ENCODE results near the gene ST8SIA1.
"Not testable (repeated sequence)": the region's sequence is repeated elsewhere in the genome, so short reads cannot be mapped to it uniquely, and the experiment has no call there.

The ST8SIA1 gene

DNA sequence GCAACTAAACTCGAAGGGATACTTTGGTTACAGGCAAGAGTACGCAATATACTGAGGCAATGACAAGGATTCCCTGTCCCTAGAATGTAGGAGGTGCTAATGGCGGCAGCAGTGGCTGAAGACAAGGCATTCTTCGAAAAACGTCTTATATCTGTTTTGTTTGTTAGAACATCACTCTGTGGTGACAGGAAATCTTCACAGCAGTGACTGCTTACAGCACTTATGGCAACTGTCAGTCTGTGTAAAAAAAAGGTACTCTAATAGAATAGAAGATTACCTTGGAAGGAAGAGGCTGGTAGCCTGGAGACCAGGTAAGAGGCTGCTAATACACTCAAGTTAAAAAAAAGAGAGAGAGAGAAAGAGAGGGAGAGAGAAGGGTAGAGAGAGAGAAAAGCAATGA lies 131.7 kb downstream of the ST8SIA1 start:
- FAIRE-seq = no peak
- DNase-seq (ENCODE audit: extremely low spot score, insufficient read length, low read depth) = no peak

DNA sequence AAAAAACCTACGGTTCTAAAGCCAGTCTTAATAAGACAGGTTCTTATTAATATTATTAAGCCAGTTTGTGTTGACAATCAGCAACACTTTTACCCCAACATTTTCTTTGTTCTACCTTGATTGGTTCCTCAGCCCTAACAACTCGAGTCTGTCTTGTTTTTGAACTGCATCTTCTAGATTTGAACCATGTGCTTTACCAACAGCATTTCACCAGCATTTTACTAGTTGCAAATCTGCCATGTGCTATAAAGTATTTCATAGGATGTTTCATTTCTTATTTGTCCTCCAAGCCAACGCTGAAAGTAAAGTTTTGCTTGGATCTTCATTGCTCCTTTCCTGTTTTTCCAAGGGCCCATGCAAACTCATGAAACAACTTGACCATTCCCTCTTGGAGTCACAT lies 133.4 kb downstream of the ST8SIA1 start:
- no peak for DNase-seq (ENCODE audit: extremely low spot score, insufficient read length, low read depth)
- FAIRE-seq = no peak

DNA sequence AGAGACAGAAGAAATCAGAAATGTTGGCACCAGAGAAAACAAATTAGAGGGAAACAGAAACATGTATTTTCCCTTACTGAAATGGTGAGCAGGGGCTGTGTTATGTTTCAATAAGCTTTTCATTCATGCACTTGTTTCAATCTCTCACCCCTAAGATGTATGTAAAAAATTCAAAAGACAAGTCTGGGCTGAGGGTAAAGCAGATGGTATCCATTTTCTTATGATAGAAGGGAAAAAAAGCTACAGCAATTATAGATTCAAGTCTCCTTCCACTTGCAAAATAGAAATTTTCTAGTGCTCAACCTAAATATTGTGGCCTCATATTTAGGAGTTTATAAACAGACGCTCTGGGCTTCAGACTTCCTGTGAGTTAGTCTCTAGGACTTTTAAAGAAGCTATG lies 138.3 kb downstream of the ST8SIA1 start:
- FAIRE-seq (no peak), DNase-seq (ENCODE audit: extremely low spot score, insufficient read length, low read depth) (no peak)

DNA sequence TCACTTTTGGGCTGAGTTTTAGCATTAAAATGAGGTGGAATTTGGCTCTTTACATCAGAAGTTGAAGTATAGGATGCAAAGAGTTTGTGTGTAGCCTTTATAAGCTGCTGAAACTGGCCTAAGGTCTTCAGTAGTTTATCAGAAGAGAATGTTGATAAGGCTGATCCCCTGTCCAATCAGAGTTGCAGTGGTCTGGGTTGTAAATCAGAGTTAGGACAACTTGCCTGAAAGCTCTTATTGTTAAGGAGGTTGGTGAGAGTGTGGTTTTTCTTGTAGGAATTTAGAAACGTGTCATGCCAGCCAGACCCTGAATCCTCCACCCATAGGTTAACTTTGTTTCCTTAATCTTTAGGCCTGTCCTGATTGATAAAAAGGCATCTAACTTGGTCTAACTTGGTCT lies 143.5 kb downstream of the ST8SIA1 start:
- FAIRE-seq (no peak), DNase-seq (ENCODE audit: extremely low spot score, insufficient read length, low read depth) (no peak)

DNA sequence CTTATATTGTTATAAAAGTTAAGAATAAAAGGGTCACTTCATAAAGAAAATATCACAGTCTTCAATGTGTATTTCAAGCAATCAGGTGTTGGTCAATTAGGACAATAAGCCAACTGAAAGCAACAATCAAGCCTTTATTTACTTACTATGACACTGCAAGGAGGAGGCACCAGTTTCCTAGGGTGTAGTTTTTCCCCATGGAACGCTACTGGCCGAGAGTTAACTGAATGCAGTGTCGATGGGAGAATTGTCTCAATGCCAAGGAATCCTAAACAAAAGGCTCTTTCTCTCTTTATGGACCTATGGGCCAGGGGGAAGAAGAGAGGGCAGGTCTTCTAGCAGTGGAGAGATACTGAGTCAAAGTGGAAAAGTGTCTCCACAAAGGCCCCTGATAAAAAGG lies 146.1 kb downstream of the ST8SIA1 start:
- DNase-seq (ENCODE audit: extremely low spot score, insufficient read length, low read depth) = no peak
- FAIRE-seq = no peak

DNA sequence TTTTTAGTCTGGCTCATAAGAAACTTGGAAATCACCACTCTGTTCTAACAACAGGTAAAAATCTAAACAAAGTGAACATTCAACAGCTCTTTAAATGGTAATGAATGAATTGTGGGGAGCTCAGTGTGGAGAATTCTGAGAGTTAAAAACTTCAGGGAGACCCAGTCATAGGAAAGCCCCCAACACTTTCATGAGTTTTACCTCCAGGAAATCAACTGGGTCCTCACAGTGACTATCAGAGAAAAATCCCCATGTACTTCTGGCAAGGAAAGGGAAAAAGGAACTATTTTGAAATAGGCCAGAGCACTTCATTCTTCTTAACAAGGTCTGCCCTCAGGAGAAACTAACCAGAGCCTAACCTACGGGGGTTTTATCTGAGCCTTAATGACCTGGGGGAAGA lies 153.8 kb downstream of the ST8SIA1 start:
- FAIRE-seq (no peak), DNase-seq (ENCODE audit: extremely low spot score, insufficient read length, low read depth) (no peak)

DNA sequence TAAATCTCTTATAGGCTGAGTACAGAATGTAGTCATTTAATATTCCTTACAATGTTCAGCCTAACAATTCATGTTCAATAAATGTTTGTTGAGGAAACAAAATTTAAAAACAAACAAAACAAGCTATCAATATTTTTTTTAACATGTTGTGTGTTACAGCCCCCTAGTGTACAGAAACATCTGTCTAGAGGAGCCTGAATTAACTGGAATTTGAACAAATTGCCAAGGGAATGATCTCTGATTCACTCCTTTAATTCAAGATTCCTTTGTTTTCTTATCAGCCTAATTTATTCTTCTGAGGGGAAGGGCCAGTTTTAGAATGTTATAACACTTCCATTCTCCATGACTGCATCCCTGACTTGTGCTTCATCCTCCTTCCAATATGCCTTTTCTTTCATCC lies 161.3 kb downstream of the ST8SIA1 start:
- FAIRE-seq = no peak
- no peak for DNase-seq (ENCODE audit: extremely low spot score, insufficient read length, low read depth)

DNA sequence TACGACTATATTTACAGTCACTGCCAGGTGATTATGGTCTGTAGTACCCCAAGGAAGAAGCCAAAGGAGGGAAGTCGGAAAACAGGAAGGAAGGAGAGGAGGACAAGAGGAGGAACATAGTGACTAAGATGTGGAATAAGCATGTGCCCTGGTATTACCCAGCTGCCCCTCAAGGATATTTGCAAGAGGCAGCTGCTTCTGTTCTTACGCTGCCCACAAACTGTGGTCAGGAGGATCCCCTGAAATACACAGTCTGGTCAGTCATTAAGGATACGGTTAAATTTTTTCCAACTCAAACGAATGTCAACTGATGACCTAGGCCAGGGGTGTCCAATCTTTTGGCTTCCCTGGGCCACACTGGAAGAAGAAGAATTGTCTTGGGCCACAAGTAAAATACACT lies 162.0 kb downstream of the ST8SIA1 start:
- no peak for DNase-seq (ENCODE audit: extremely low spot score, insufficient read length, low read depth)
- no peak for FAIRE-seq

DNA sequence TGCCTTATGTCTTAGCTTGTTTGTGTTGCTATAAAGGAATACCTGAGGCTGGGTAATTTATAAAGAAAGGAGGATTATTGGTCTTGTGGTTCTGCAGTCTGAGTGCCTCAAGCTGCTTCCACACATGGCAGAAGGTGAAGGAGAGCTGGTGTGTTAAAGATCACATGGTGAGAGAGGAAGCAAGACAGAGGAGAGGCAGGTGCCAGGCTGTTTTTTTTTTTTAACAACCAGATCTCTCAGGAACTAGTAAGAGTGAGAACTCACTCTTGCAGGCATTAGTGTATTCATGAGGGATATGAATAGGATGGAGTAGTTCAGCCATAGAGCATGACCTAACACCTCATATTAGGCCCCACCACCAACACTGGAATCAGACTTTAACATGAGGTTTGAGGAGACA lies 165.1 kb downstream of the ST8SIA1 start:
- DNase-seq (ENCODE audit: extremely low spot score, insufficient read length, low read depth) (no peak), FAIRE-seq (no peak)

DNA sequence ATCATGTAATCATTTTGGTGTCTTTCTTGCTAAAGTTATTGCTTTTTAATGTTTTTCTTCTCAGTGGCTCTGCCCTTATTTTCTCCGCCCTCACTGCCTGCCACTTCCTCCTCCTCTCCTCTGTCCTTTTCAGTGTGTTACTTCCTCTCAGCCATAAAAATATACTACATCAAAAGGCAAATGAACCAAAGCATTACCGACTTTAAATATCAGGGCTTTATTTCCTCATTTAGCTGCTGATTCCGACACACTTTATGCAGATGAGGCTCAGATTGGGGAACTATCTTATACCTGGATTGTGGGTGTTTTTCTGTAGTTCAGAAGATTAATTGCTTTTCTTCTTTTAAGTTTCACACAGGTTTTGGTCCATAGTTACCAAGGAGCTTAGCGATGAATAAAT lies 170.4 kb downstream of the ST8SIA1 start:
- no peak for FAIRE-seq

DNA sequence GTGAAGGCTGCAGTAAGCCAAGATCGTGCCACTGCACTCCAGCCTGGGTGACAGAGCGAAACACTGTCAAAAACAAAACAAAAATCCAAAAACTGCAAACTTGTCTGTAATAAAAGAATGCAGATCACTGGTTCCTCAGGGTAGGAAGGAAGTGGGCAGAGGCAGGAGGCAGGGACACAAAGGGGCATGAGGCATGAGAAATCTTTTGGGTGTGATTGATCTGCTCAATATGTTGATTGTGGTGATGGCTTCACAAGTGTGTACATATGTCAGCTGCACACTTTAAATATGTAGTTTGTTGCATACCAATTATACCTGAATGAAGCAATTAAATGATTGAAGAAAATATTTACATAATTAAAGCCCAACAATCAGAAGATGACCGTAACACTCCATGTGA lies 170.9 kb downstream of the ST8SIA1 start:
- no peak for DNase-seq (ENCODE audit: extremely low spot score, insufficient read length, low read depth)
- no peak for FAIRE-seq

More for the DNA sequence above, 170.4 kb downstream of the ST8SIA1 start:
- DNase-seq (ENCODE audit: extremely low spot score, insufficient read length, low read depth) = no peak

DNA sequence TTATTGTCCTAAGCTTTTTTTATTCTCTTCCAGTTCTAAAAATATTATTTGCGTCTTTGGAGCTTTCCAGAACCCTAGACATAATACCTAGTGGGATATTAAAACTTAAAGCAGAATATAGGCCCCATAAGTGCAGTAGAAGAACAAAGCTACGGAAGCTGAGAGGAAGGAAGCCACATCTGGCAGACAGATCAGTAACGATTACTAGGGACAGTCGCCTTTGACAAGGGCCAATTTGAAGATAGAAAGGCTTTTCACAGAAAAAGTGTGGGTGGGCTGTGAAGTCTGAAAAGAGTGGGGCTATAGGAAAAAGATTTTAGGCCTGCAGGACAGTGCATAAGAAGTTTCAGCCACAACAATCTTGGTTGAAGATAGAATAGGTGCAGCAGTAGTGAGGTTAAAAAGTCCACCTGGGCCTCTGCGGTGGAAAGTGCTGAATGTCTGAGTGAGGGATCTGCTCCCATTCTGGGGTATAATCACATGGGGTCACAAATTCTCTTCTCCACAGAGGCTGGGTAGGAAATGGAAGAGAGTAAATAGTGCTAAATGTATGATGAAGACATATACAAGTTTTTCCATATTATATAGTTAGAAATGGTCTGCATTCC lies 174.0 kb downstream of the ST8SIA1 start:
- FAIRE-seq (no peak), DNase-seq (ENCODE audit: extremely low spot score, insufficient read length, low read depth) (no peak)

DNA sequence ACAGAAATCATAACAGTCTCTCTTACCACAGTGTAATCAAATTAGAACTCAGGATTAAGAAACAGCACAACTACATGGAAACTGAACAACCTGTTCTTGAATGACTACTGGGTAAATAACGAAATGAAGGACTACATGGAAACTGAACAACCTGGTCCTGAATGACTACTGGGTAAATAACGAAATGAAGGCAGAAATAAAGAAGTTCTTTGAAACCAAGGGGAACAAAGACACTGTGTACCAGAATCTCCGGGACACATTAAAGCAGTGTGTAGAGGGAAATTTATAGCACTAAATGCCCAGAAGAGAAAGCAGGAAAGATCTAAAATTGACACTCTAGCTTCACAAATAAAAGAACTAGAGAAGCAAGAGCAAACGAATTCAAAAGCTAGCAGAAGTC lies 185.2 kb downstream of the ST8SIA1 start:
- not testable (repeated sequence) for FAIRE-seq; DNase-seq (ENCODE audit: extremely low spot score, insufficient read length, low read depth)

DNA sequence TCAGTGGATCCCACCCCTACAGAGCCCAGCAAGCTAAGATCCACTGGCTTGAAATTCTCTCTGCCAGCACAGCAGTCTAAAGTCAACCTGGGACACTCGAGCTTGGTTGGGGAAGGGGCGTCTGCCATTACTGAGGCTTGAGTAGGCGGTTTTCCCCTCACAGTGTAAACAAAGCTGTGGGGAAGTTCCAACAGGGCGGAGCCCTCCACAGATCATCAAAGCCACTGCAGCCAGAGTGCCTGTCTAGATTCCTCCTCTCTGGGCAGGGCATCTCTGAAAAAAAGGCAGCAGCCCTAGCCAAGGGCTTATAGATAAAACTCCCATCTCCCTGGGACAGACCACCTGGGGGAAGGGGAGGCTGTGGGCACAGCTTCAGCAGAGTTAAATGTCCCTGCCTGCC lies 187.8 kb downstream of the ST8SIA1 start:
- not testable (repeated sequence) for DNase-seq (ENCODE audit: extremely low spot score, insufficient read length, low read depth); FAIRE-seq
